ENCODE measurements around the gene ESPNL.

ESPNL gene

DNA sequence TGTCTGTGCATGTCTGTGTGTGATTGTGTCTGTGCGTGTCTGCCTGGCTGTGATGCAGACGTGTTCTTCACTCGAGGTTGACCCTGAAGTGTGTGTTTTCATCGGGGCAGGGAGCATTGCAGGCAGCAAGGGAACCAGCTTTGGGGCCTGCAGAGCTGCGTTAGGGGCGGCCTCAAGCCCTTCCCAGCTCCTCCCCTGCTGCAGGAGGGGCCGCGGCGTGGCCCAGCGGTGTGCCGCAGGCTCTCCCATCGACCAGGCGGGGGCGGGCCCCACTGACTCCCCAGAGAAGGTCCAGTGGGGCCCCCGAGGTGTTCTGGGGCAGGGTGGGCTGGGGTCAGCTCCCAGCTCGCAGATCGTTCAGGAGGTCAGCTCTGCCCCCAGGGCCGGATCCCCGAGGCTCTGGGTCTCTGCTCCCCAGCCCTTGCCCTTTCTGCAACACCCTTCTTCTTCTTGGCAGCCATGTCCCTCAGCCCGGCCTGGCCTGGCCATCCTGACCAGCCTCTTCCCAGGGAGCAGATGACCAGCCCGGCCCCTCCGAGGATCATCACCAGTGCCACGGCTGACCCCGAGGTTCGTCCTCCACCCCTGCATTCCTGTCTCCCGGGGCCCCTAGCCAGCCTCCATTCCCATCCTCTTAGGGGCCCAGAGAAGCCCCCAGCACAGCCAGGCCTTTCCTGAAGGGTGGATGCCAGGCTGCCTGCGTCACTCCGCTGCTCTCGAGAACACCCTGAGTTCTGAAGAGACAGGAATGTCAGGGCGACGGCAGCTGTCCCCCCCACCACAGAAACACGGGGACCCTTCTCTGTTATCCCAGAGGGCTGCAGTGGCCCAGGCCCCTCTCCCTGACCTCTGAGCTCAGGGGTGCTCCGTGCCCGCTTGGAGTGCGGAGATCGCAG, 27.3 kb downstream of the ESPNL start:
- Histone ChIP-seq H3K9me3 (ENCODE audit: insufficient read depth, low read length) (0 out of 2 replicates have a peak, but pooled peaks cover 4% of the 10 kb centered on the region), H3K4me3 (ENCODE audit: insufficient read depth, low read length, poor library complexity, severe bottlenecking) (no peak overlapping the region), H3K27ac (ENCODE audit: low read depth, low read length) (no peak overlapping the region), H3K27me3 (ENCODE audit: low read length) (no peaks in the 10 kb centered on the region), H3K79me2 (ENCODE audit: insufficient read depth, low read length) (no peaks in the 10 kb centered on the region), H3K4me2 (ENCODE audit: low read depth, low read length, poor library complexity, severe bottlenecking) (no peak overlapping the region), H4K20me1 (ENCODE audit: low read depth, low read length) (no peaks in the 10 kb centered on the region), H3K9ac (ENCODE audit: low read length) (no peak overlapping the region), H2AFZ (ENCODE audit: low read depth, low read length, severe bottlenecking) (no peak overlapping the region), H3F3A (ENCODE audit: insufficient read depth) (no peaks in the 10 kb centered on the region), H3K36me3 (ENCODE audit: low read length) (no peaks in the 10 kb centered on the region), H3K9me2 (replicated peaks; ENCODE audit: insufficient read depth, low read length) (no peaks in the 10 kb centered on the region)
- no peak for TF ChIP-seq CTCF (IDR thresholded peaks at IDR 0.05; ENCODE audit: insufficient read depth, low read length, poor library complexity, severe bottlenecking)
- no peak for TF ChIP-seq EZH2phosphoT487 (conservative IDR thresholded peaks at IDR 0.05; ENCODE audit: low read length)

GRCh38 chr2:238128061-238128440, 27.9 kb downstream of the ESPNL start:
- Histone ChIP-seq H2AFZ (ENCODE audit: low read depth, low read length, severe bottlenecking) (no peak overlapping the region), H3F3A (ENCODE audit: insufficient read depth) (no peaks in the 10 kb centered on the region), H3K36me3 (ENCODE audit: low read length) (no peaks in the 10 kb centered on the region), H3K4me3 (ENCODE audit: insufficient read depth, low read length, poor library complexity, severe bottlenecking) (no peak overlapping the region), H3K9me2 (replicated peaks; ENCODE audit: insufficient read depth, low read length) (no peaks in the 10 kb centered on the region), H3K79me2 (ENCODE audit: insufficient read depth, low read length) (no peaks in the 10 kb centered on the region), H3K27me3 (ENCODE audit: low read length) (no peaks in the 10 kb centered on the region), H3K4me2 (ENCODE audit: low read depth, low read length, poor library complexity, severe bottlenecking) (no peak overlapping the region), H3K9ac (ENCODE audit: low read length) (no peak overlapping the region), H3K27ac (ENCODE audit: low read depth, low read length) (no peak overlapping the region), H3K9me3 (ENCODE audit: insufficient read depth, low read length) (0 out of 2 replicates have a peak, but pooled peaks cover 4% of the 10 kb centered on the region), H4K20me1 (ENCODE audit: low read depth, low read length) (no peaks in the 10 kb centered on the region)
- no peak for TF ChIP-seq EZH2phosphoT487 (conservative IDR thresholded peaks at IDR 0.05; ENCODE audit: low read length)
- no peak for TF ChIP-seq CTCF (IDR thresholded peaks at IDR 0.05; ENCODE audit: insufficient read depth, low read length, poor library complexity, severe bottlenecking)

GRCh38 chr2:238128534-238129001, 28.4 kb downstream of the ESPNL start:
- H3F3A ChIP-seq (ENCODE audit: insufficient read depth): no peaks in the 10 kb centered on the region
- no peak for TF ChIP-seq CTCF (IDR thresholded peaks at IDR 0.05; ENCODE audit: insufficient read depth, low read length, poor library complexity, severe bottlenecking)
- no peak for TF ChIP-seq EZH2phosphoT487 (conservative IDR thresholded peaks at IDR 0.05; ENCODE audit: low read length)
- no peaks in the 10 kb centered on the region for H3K36me3 ChIP-seq (ENCODE audit: low read length)
- H4K20me1 ChIP-seq (ENCODE audit: low read depth, low read length): no peaks in the 10 kb centered on the region
- no peaks in the 10 kb centered on the region for H3K9me2 ChIP-seq (replicated peaks; ENCODE audit: insufficient read depth, low read length)
- no peak overlapping the region for H3K4me2 ChIP-seq (ENCODE audit: low read depth, low read length, poor library complexity, severe bottlenecking)
- no peaks in the 10 kb centered on the region for H3K79me2 ChIP-seq (ENCODE audit: insufficient read depth, low read length)
- H3K27me3 ChIP-seq (ENCODE audit: low read length): no peaks in the 10 kb centered on the region
- H3K9ac ChIP-seq (ENCODE audit: low read length): no peak overlapping the region
- H3K9me3 ChIP-seq (ENCODE audit: insufficient read depth, low read length): 0 out of 2 replicates have a peak, but pooled peaks cover 4% of the 10 kb centered on the region
- no peak overlapping the region for H3K4me3 ChIP-seq (ENCODE audit: insufficient read depth, low read length, poor library complexity, severe bottlenecking)
- no peak overlapping the region for H3K27ac ChIP-seq (ENCODE audit: low read depth, low read length)
- H2AFZ ChIP-seq (ENCODE audit: low read depth, low read length, severe bottlenecking): no peak overlapping the region

Measured in SU-DHL-6 (cell line).